AG09319 (cell line): Measurements from ENCODE around the gene C13orf46.

Source experiments
- DNase-seq: peaks from one replicate; pipeline ENCODE4 v3.0.0-alpha.2; 2010; ENCODE audit warnings: low read depth; ENCODE audit errors: extremely low read depth
- TF ChIP-seq, protein P1 (sequence below): IDR thresholded peaks from 2 replicates; pipeline ENCODE4 v1.5.1; 2011; ENCODE audit warnings: low read depth, mild to moderate bottlenecking, inconsistent platforms, low read length, moderate library complexity

Gene C13orf46

DNA sequence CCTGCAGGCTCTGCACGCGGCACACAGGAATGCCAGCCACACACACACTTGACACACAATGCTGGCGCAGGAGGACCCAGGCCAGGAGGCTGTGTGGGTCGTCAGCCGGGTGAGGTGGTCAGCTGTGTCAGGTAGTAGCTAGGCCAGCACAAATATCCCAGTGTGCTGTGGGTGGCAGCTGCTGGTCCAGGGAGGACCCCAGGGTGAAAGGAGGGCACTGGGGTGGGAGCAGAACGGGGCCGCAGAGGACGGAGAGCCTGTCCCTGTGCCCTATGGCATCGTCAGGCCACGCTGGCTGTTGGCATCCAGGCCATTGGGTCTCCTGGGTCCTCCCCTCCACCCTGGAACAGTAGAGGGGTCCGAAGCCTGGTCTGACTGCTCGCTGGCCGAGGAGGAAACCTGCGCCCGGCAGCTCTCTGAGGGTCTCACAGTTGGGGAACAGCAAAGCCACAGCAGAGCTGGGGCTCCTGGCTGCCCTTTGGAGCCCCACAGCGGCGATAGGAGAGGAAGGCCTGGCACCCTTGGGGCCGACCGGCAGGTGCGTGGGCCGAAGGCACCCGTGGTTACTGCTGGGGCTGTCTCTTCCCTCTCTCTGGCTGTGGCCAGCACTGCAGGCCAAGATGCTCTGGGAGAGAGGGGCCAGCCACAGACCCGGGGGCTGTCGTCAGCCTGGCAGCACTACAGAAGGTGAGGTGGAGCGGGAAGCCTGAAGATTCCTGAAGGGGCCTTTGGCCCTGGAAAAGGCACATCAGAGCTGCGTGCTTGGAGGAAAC lies 27.3 kb downstream of the C13orf46 start:
- DNase-seq = no peak
- TF ChIP-seq, protein P1, sequence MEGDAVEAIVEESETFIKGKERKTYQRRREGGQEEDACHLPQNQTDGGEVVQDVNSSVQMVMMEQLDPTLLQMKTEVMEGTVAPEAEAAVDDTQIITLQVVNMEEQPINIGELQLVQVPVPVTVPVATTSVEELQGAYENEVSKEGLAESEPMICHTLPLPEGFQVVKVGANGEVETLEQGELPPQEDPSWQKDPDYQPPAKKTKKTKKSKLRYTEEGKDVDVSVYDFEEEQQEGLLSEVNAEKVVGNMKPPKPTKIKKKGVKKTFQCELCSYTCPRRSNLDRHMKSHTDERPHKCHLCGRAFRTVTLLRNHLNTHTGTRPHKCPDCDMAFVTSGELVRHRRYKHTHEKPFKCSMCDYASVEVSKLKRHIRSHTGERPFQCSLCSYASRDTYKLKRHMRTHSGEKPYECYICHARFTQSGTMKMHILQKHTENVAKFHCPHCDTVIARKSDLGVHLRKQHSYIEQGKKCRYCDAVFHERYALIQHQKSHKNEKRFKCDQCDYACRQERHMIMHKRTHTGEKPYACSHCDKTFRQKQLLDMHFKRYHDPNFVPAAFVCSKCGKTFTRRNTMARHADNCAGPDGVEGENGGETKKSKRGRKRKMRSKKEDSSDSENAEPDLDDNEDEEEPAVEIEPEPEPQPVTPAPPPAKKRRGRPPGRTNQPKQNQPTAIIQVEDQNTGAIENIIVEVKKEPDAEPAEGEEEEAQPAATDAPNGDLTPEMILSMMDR = no peak

DNA sequence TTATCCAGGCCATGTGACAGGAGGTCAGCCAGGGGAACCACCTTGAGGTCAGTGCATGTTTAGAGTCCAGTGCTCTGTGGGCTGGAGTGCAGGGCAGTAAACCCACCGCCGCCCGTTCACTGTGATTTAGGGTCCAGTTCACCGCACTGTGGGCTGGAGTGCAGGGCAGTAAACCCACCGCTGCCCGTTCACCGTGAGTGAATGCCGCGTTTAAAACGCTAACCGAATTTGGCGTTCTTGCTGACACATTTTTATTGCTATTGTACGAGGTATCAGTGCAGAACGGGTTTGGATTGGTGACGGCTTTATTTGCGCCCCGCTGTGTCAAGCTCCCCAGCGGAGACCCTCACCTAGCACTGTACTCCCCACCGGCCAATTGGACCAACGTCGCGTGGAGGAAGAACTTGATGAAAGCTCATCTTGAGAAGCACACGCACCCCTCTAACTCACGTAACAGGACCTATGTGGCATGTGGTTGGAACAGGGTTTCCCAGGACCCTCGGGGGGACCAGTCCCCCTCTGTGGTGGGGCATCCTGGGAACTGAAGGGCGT lies 27.9 kb downstream of the C13orf46 start:
- TF ChIP-seq, protein P1 = no peak
- DNase-seq = no peak

DNA sequence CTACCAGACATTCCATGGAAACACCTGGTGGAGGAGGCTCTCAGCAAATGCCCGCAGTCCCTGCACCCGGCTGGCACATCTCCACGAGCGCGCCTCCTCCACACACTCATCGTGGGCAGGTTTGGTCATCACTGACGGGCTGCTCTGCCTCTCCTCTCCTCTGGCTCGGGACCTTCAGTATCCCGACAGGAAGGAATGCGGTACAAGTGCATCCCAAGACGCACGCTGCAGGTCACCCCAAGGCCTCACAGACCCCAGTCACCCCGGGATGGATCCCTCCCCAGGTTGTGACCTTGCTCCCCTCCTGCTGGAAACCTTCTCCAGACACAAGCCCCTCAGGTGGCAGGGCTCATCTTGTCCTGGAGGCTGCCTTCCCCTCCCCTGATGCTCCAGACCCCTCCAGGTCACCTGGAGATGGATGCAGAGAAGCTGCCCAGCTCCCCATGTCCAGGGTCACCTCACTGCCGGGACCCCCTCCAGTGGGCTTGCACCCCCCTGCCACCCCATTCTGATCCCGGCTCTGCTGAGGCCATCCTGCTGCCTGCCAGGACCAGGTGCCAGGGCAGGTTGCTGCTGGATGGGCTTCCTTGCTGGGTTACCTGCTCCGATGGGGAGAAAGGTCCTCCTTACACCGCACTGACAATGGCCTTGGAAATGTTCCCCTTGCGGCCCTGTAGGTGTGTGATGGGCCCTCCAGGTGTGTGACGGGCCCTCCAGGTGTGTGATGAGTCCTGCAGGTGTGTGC lies 29.9 kb downstream of the C13orf46 start:
- DNase-seq = no peak
- TF ChIP-seq, protein P1 = no peak

DNA sequence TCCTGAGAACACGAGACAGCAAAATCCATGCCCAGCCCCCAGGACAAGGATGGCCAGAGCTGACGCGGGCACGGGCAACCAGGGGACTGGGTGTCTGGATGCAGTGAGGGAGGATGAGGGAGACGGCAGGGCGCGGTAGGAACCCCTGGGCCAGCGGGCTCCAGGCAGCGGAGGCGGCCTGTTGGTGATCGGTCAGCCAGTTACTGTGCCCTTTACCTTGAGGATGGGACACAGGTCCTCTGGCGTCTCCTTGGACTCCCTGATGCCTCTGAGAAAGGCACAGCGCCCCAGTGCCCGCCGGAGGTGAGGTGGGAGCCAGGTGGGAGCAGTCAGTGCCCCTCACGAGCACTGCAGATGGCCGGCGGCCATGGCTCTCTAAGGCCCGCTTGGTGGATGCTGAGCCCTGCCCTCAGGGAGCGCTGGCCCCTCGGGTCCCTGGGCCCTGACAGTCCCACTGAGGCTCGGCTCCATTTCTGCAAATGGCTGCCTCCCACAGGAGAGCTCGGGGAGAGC lies 31.2 kb downstream of the C13orf46 start:
- no peak for DNase-seq
- TF ChIP-seq, protein P1 = no peak

DNA sequence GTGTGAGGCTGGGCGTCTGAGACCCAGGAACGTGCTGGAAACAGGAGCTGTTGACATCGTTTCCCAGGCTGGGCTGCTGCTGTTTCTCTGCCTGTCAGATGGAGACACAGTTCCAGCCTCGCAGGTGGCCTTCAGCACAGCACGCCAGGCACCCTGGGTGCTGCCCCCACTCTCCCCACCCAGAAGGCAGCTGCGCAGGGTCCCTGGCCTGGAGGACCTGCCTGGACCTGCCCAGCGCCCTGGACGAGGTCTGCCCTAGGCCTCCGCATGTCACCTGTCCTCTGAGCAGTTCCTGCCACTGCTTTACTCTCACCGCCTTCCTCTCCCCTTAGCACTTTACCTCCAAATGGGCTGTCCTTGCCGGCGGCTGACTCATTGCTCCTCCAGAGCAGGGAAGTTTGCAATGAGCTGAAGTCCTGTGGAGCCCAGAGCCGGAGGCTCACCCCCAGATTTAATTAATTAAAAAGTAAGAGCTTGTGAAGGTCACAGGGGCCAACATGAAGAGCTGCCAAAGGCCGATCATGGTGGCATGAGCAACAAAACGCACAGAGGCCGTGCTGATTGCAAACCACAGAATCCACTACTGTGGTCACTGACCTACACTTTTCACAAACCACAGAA lies 32.2 kb downstream of the C13orf46 start:
- TF ChIP-seq, protein P1 = no peak
- DNase-seq = no peak

DNA sequence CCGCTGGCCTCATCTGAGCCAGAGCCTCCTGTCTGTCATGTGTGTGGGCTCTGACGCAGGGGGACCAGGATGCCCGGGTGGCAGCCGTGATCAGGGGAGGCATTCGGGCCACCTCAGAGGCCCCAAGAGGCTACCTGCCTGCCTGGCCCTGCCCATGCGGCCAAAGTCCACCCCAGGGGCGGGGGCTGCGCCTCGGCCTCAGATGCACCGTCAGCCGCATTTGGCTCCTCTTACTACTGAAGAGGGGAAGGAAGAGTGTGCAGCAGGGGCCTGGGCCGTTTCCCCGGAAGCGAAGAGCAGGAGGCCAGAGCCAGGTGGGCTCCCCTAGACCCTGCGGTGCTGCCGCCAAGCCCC lies 34.0 kb downstream of the C13orf46 start:
- no peak for DNase-seq
- TF ChIP-seq, protein P1 = no peak
